NT2/D1 (cell line): ENCODE measurements around the gene AFMID.
A peak's percentile ranks its signal among the peaks of the same experiment; 100 is the strongest.

Experiments used
- DNase-seq: peaks from one replicate; pipeline ENCODE4 v3.0.0-alpha.2; 2011; ENCODE audit warnings: low read depth, low spot score
- H3K27me3 ChIP-seq: 2 replicates; pipeline ENCODE4 v1.6.0; 2011; ENCODE audit warnings: mild to moderate bottlenecking; ENCODE audit not compliant: insufficient read length, insufficient read depth
- H3K36me3 ChIP-seq: 2 replicates; pipeline ENCODE4 v1.6.1; 2011; ENCODE audit warnings: mild to moderate bottlenecking, low read length, mixed read lengths; ENCODE audit not compliant: insufficient read depth, insufficient read length
- H3K4me1 ChIP-seq: 2 replicates; pipeline ENCODE4 v1.5.1; 2011; ENCODE audit not compliant: insufficient read depth, insufficient read length
- H3K4me3 ChIP-seq: 2 replicates; pipeline ENCODE4 v1.5.1; 2011; ENCODE audit warnings: low read depth; ENCODE audit not compliant: insufficient read length
- H3K9ac ChIP-seq: 2 replicates; pipeline ENCODE4 v1.6.0; 2011; ENCODE audit warnings: low read depth; ENCODE audit not compliant: insufficient read length
- H3K9me3 ChIP-seq: 2 replicates; pipeline ENCODE4 v1.5.1; 2011; ENCODE audit warnings: mild to moderate bottlenecking, low read length; ENCODE audit not compliant: insufficient read depth
- SUZ12 ChIP-seq: IDR thresholded peaks from 2 replicates; pipeline ENCODE4 v1.6.1; 2011; ENCODE audit not compliant: insufficient read length, insufficient read depth; ENCODE audit errors: extremely low read depth
- YY1 ChIP-seq: IDR thresholded peaks from 2 replicates; pipeline ENCODE4 v1.6.1; 2011; ENCODE audit not compliant: insufficient read length, insufficient read depth
- ZNF274 ChIP-seq: IDR thresholded peaks from 2 replicates; pipeline ENCODE4 v1.6.1; 2011; ENCODE audit warnings: mild to moderate bottlenecking, low read depth, low read length

The AFMID gene

GRCh38 chr17:78226759-78227454 lies 39.7 kb downstream of the AFMID start:
- TF ChIP-seq ZNF274 (no peak), YY1 (no peak), SUZ12 (no peak)
- H3K9me3 ChIP-seq = no peaks in the 10 kb centered on the region
- H3K27me3 ChIP-seq = peaks cover 16% of the 10 kb centered on the region
- no peak for DNase-seq
- no peak overlapping the region for H3K4me3 ChIP-seq
- H3K36me3 ChIP-seq = peaks cover 35% of the 10 kb centered on the region
- no peak overlapping the region for H3K9ac ChIP-seq
- peaks cover 6% of the 10 kb centered on the region for H3K4me1 ChIP-seq

- H3K4me1 ChIP-seq = peaks cover 6% of the 10 kb centered on the region
- no peak overlapping the region for H3K4me3 ChIP-seq
- no peak overlapping the region for H3K9ac ChIP-seq
- H3K36me3 ChIP-seq = peaks cover 30% of the 10 kb centered on the region
- no peak for DNase-seq
- H3K27me3 ChIP-seq = peaks cover 22% of the 10 kb centered on the region
- no peaks in the 10 kb centered on the region for H3K9me3 ChIP-seq
- no peak for TF ChIP-seq YY1
- no peak for TF ChIP-seq ZNF274
- no peak for TF ChIP-seq SUZ12
Measured at GRCh38 chr17:78227455-78227916, 40.3 kb downstream of the AFMID start.

GRCh38 chr17:78228176-78228575 lies 41.0 kb downstream of the AFMID start:
- Histone ChIP-seq H3K9me3 (no peaks in the 10 kb centered on the region), H3K27me3 (peaks cover 29% of the 10 kb centered on the region), H3K4me1 (peaks cover 6% of the 10 kb centered on the region), H3K36me3 (peaks cover 23% of the 10 kb centered on the region), H3K4me3 (no peak overlapping the region), H3K9ac (no peak overlapping the region)
- DNase-seq = no peak
- TF ChIP-seq ZNF274 (no peak), SUZ12 (no peak), YY1 (no peak)

- Histone ChIP-seq H3K4me3 (no peak overlapping the region), H3K27me3 (peaks cover 30% of the 10 kb centered on the region), H3K9ac (peak overlapping the region; percentile 9), H3K4me1 (peaks cover 6% of the 10 kb centered on the region), H3K36me3 (peaks cover under 1% of the 10 kb centered on the region), H3K9me3 (no peaks in the 10 kb centered on the region)
- DNase-seq = no peak
- TF ChIP-seq ZNF274 = no peak
- TF ChIP-seq SUZ12 = no peak
- TF ChIP-seq YY1 = no peak
Measured at GRCh38 chr17:78230252-78230962, 43.2 kb downstream of the AFMID start.

GRCh38 chr17:78230996-78231935 lies 44.1 kb downstream of the AFMID start, which contains the start of gene TMEM235:
Gene TMEM235, plus strand, starts transcription at chr17:78231631. Its CDS starts 393 bp downstream, at chr17:78232024.
- TF ChIP-seq ZNF274 = no peak
- peak; percentile 2 for TF ChIP-seq SUZ12
- TF ChIP-seq YY1 = no peak
- DNase-seq = no peak
- no peaks in the 10 kb centered on the region for H3K36me3 ChIP-seq
- H3K4me1 ChIP-seq = peaks cover 6% of the 10 kb centered on the region
- no peaks in the 10 kb centered on the region for H3K9me3 ChIP-seq
- peak within 1 kb of the TSS; percentile 43 for H3K4me3 ChIP-seq
- peak within 1 kb of the TSS; percentile 76 for H3K9ac ChIP-seq
- peaks cover 30% of the 10 kb centered on the region for H3K27me3 ChIP-seq

- Histone ChIP-seq H3K4me1 (peaks cover 8% of the 10 kb centered on the region), H3K9ac (peak overlapping the region; percentile 44), H3K9me3 (no peaks in the 10 kb centered on the region), H3K36me3 (no peaks in the 10 kb centered on the region), H3K27me3 (peaks cover 30% of the 10 kb centered on the region), H3K4me3 (peak overlapping the region; percentile 36)
- TF ChIP-seq ZNF274 (no peak), SUZ12 (no peak), YY1 (no peak)
- no peak for DNase-seq
Measured at GRCh38 chr17:78231991-78232858, 45.1 kb downstream of the AFMID start.
